ENCODE measurements around the gene FAM89A.

The FAM89A gene

DNA sequence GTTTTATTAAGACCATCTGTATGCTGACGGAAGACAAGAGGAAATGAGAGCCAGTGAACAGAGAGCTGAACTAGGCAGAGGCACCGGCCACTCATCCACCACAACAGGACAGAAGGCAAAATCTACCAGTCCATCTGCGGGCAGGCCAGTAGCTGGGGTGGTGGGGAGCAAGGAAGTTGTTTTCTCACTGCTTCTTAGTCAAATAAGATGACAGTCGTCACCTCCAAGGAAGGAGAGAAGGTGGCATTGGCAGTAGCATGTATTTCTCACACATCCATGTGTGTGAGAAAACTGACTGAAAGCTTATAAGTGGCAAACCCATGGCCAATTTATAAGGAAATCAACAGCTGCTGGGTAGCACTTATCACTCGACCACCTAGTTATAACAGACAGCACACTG is 69.6 kb downstream of the FAM89A start:
- no peak overlapping the region for H3K9ac ChIP-seq (ENCODE audit: low read depth, low read length, poor library complexity)
- no peak overlapping the region for H4K8ac ChIP-seq (ENCODE audit: low read depth, low read length)
- no peak overlapping the region for H3K14ac ChIP-seq (ENCODE audit: low read length)
- H3K4me3 ChIP-seq (ENCODE audit: low read length in 2 of 2): no peak overlapping the region
- no peak overlapping the region for H2BK15ac ChIP-seq (ENCODE audit: low read length)
- no peak overlapping the region for H2AK5ac ChIP-seq (ENCODE audit: low read depth, low read length)
- no peak overlapping the region for H3K23ac ChIP-seq (ENCODE audit: low read depth, low read length, poor library complexity)
- no peak overlapping the region for H2BK12ac ChIP-seq (ENCODE audit: low read length)
- no peak overlapping the region for H3K18ac ChIP-seq (ENCODE audit: low read length)
- H3K9me3 ChIP-seq (replicated peaks in 1 of 2; ENCODE audit: control insufficient read depth in 2 of 2, insufficient read depth in 1 of 2, low read depth in 1 of 2, low read length in 2 of 2): no peaks in the 10 kb centered on the region
- H3K4me2 ChIP-seq (ENCODE audit: insufficient read depth, low read length, poor library complexity, severe bottlenecking): no peak overlapping the region
- no peak overlapping the region for H4K91ac ChIP-seq (ENCODE audit: low read depth, low read length, poor library complexity)
- no peak overlapping the region for H2AFZ ChIP-seq (ENCODE audit: low read length)
- no peak for DNase-seq (ENCODE audit: low spot score)
- no peak overlapping the region for H3K4ac ChIP-seq (ENCODE audit: low read length)
- H2BK5ac ChIP-seq (ENCODE audit: low read length): no peak overlapping the region
- no peaks in the 10 kb centered on the region for H3K4me1 ChIP-seq (ENCODE audit: control insufficient read depth in 2 of 2, insufficient read depth in 1 of 2, low read depth in 1 of 2, low read length in 2 of 2)
- WGBS, 2 donors (ENCODE audit: extremely low coverage in 2 of 2, insufficient read length in 2 of 2, insufficient replicate concordance in 1 of 2): no CpG with 5 or more reads among the region's 5 CpGs
- no peak overlapping the region for H2BK120ac ChIP-seq (ENCODE audit: low read depth, low read length)
- no peaks in the 10 kb centered on the region for H3K27me3 ChIP-seq (ENCODE audit: control insufficient read depth in 3 of 3, insufficient read depth in 3 of 3, low read depth in 1 of 3, low read length in 3 of 3)
- no peaks in the 10 kb centered on the region for H3K79me1 ChIP-seq (ENCODE audit: low read depth, low read length)
- H3K36me3 ChIP-seq (replicated peaks in 1 of 2; ENCODE audit: control insufficient read depth in 2 of 2, insufficient read depth in 2 of 2, low read length in 2 of 2): peaks cover 2 to 4% of the 10 kb centered on the region in 2 donors
- H3K27ac ChIP-seq (replicated peaks; ENCODE audit: low read length): no peak overlapping the region

Measured in neuronal stem cell (in vitro differentiated cells).